ENCODE measurements around the gene PRKCA.
"Not testable (repeated sequence)": the region's sequence is repeated elsewhere in the genome, so short reads cannot be mapped to it uniquely, and the experiment has no call there.

The PRKCA gene

DNA sequence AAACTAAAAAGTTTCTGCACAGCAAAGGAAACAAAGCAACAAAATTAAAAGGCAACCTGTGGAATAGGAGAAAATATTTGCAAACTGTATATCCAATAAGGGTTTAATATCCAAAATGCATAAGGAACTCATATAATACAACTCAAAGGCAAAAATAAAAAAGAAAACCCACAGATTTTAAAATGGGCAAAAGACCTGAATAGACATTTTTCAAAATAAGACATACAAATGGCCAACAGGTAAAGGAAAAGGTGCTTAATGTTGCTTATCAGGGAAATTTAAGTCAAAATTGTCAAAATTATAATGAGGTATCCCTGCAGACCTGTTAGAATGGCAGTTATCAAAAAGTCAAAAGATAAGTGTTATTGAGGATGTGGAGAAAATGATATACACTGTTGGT lies 399.0 kb downstream of the PRKCA start:
- DNase-seq, result no peak

DNA sequence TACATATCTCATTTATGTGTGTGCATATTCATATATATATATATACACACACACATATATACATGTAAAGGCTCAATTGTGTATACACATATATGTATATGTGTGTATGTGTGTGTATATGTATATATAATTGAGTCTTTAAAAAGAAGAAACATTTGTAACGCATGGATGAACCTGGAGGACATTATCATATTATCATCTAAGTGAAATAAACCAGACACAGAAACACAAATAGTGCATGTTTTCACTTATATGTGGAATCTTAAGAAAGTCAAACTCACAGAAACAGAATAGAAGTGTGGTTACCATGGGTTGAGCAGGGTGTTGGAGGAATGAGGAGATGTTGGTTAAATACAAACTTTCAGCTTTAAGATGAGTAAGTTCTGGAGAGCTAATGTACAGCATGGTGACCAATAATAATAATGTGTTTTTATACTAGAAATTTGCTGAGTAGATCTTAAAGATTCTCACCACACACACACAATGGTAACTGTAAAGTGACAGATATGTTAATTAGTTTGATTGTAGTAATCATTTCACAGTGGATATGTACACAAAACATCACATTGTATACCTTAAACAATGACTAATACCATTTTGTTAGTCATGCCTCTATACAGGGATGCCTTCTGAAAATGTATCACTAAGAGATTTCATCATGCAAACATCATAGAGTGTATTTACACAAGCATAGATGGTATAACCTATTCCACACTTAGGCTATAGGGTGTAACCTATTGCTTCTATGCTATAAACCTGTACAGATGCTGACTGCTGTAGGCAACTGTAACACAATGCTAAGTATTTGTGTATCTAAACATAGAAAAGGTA lies 399.9 kb downstream of the PRKCA start:
- DNase-seq, result no peak

DNA sequence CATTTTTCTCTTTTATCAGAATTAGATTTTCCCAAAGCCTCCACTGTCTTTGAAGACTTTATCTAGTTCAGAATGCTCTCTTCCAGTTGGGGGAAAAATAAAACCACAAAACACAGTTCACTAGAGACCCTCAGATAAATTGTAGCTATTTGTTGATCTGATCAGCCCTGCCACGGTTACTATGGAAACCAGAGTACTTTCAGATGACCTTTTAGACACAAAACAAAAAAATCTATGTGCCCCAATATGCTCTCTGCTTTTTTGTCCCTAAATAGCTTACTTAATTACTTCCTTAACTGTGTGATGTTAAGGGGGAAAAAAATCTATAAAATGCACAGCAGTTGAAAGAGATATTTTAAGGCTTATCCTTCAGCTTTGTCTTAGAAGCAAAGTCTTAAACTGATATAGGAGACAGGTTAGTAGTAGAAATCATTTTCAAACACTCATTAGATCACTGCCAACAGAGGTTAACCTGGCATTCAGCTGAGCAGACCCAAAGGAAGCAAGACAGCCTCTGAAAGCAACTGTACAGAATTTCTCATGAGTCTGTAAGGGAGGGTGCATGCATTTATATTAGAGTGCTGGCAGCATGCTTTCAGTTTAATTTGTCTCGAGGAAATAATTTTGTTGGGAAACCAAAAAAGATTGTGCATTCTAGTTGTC lies 402.6 kb downstream of the PRKCA start:
- no peak for DNase-seq

DNA sequence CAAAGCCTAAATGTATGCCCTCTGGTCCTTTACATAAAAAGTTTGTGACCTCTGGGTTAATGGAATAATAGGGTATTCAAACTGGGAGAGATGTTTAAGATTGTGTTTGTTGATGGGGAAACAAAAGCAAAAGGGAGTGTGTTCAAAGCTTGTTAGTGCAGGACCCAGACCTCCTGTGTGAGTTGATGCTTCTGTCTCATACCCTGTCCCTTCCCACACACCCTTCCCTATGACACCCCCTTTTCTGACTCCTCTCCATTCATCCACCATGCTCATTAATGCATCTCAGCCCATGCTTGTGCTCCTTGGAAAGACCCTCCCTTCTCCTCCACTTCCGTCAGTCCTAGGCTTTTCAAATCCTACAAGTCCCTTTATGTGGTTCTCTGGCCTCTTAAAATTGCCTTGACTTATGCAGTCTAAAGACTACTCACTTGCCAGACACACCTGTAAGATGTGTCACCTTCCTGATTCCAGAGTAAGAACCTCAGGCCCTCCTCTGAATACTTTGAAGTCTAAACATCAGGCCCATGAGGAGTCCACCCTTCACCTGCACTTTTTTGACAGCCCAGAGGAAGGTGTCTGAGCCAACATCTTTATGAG lies 404.5 kb downstream of the PRKCA start:
- no peak for DNase-seq

DNA sequence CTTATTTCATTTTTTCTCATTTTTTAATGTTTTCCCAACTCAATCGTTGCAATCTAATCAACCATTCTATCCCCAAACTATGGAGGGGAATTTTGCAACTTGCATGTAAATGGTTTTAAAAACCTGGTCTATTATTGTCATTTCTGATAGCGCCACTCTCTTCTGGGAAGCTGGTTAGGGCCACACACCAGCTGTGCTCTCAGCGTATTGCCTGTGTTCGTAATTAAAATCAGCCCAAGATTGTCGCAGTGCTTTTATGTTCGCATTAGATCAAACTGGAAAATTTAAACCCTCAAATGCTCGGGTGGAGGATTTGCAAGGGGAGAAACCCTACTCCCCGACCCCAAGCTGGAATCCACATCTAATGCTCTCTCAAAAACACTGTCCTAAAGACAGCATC lies 409.0 kb downstream of the PRKCA start:
- no peak for DNase-seq

DNA sequence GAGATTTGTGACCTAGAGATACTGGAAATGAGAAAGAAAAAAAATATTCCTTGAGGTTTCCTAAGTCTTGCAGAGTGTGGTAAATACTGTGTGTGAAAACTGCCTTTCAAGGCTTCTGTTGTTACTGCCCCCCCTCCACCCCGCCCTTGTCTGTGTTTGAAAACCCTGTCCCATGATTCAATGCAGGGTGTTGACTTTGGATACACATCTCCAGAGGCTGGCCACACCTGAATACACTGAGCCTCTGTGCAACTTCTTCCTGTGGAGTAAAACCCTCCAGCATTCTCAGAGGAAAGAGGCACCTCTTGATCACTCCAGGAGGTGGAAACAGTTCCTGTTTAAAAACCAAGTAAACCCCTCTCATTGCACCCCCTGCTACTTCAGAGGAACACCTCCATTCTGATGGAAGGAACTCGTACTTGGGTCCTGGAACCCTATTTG lies 409.5 kb downstream of the PRKCA start:
- DNase-seq, result no peak

DNA sequence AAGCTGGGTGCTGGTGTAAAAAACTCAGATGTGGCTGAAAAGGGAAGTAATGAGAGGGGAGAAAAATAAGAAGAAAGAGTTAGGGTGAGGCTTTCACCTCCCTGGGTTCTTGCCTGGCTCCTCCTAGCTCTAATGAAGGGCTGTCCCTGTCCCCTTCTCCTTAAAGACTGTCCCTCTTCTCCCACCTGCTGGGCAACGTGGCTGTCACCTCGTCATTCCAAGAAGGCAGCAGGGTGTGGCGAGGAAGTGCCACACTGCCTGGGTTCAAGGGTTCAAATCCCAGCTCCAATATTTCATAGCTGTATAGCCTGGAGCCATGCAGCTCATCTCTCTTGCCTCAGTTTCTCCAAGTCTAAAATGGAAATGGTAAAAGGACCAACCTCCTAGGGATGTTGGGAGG lies 410.0 kb downstream of the PRKCA start:
- no peak for DNase-seq

DNA sequence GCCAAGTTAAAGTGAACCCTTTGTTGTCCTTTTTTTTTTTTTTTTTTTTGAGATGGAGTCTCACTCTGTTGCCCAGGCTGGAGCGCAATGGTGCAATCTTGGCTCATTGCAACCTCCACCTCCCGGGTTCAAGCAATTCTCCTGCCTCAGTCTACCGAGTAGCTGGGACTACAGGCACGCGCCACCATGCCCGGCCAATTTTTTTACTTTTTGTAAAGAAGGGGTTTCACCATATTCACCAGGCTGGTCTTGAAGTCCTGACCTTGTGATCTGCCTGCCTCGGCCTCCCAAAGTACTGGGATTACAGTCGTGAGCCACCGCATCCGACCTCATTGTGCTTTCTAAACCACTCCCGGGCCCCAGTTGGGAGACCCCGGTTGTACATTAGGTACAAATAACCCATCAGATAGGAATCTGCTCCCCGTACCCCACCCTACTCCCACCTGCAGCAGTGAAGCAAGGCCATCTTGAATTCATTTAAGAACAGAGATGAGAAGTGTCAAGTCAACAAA lies 410.7 kb downstream of the PRKCA start:
- not testable (repeated sequence) for DNase-seq

DNA sequence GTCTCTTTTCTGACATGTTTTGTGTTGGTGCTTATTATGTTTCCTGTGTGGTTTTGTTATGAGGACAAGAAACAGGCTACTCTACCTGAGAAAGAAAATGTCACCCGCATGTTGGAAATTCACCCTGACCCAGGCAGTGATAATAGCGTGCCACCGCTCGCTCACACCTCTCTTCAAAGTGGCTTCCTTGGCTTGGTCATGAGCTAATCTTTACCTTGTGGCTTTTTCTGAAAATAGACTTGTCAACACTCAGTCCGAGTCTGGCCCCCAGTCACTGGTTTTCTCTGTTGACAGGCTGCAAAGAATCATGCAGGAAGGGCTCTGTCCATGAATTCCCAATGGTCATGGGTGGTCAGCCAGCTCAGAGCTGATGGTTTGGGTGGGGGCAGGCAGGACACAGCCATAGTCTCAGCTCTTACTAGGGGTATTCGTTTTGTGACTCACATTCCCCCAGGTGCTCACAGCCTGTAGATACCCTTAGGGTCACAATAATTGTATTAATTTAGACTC lies 411.2 kb downstream of the PRKCA start:
- DNase-seq, result no peak

DNA sequence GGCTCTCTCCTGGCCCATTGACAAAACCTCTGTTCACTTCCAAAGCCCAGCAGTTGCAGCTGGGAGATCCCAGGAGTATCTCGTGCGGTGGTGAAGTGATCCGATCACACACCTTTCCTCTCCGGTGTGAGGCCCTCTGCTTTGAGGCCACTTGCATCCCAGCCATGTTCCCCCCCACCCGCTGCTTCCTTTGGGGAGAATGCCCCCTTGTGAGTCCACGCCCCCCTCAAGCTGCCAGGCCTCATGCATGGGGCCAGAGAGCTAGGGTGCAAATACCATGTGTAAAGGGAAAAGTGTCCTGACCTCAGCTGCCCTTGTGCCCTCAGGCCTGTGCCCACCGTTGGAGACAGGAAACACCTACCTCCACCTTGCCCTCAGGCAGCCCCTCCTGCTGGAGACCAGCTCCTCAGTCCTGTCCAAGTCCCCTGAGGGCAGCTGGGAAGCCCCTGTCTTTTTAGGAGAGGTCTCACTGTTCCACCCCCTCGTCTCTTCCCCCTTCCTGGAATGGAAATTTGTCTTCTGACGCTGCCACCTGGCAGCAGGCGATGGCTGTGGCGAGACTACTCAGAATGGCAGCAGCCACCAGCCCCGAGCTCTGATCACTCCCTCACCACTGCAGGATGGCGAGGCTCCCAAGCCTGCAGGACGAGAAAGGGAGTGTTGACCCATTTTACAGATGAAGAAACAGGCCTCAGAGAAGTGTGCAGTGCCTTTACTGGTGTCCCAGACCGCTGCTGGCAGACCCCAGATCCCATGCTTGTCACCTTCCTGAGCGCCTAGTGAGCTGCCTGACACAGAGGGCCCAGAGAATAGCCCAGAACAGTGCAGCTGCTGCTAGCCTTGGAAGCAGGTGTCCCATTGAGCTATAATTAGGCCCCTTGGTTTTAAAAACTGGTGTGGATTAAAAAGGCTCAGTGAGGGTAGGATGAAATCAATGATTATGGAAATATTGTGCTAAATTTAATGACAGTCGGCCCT lies 411.9 kb downstream of the PRKCA start:
- DNase-seq, result peak in 3 of 58 donors; percentile 13 to 54 (median 25)

DNA sequence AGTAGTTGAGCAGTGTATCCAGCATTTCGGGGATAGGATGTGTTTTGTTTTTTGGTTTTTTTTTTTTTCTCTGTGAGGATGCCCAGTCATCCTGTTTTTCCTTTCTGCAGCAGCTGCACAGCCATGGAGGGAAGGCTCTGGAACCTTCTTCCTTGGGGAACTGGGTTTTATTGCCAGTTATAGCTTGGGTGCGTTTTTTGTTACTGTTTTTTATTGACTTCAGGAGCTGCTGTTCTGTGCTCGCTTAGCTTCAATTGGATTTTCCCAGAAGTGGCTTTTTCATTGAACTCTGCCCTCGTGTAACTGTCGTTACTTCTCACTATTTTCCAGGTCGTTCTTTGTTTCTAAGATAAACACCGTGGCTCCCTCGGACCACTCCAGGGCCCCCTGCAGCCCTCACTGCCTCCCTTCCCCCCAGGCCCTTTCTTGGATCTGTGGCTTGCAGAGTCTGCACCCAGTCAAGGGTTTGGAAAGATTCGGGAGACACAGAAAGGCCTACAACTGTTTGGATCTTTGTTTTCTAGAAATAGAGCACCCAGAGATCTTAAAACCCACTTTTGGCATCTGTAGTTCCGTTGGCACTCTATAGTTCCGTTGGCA lies 412.8 kb downstream of the PRKCA start:
- no peak for DNase-seq

DNA sequence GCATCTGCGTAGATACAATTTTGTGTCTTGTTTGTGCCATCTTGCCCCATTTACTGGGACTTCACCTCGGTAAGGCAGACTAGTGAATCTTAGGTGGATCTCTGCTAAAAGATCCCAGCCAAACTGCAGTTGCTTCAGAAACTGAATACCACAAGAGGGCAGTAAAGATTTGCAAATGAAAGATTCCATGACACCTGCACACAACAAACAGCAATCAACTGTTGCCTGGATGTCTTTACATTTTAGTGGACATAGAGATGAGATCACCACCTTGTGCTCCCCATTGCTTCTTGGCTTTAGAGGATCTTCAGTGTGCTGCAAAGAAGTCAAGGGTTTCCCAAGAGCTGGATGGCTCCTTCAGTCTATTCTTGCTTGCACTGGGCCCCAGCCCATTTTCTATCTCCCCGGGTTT lies 413.3 kb downstream of the PRKCA start:
- peak in 7 of 58 donors; percentile 19 to 72 (median 41) for DNase-seq

DNA sequence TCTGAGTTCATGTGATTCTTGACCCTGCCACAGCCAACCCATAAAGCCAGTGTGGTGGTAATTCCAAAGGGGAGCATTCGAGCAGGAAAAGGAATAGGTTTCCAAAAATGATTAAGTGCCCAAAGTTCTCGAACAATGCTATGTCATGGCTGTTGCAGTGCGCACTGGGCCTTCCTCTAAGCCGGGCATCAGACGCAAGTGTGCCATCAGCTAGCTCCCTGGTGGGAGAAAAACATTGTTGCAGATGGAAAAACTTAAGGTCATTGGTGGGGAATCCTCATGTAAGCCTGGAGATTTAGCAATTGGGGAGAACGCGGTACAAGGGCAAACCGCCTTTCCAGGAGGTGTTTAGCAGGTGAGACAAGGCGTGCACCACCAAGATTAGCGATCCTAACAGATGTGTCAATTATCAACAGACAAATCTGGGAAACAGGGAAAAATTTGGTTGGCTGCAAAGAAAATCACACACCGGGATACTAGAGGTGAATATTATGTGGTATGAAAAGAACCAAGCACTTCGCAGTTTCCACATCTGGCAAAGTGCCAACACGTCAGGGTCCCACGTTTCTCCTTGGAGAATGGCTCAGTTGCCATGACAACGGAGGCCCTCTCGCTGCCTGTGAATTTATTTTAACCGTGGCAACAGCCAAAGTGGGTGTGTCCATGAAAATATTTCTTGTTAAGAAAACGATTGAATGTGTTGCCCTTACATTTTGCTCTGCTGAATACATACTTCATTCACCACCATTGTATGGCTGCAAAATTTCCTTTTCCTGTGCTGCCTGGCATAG lies 414.0 kb downstream of the PRKCA start:
- DNase-seq, result peak in 37 of 58 donors; percentile 10 to 81 (median 41)

DNA sequence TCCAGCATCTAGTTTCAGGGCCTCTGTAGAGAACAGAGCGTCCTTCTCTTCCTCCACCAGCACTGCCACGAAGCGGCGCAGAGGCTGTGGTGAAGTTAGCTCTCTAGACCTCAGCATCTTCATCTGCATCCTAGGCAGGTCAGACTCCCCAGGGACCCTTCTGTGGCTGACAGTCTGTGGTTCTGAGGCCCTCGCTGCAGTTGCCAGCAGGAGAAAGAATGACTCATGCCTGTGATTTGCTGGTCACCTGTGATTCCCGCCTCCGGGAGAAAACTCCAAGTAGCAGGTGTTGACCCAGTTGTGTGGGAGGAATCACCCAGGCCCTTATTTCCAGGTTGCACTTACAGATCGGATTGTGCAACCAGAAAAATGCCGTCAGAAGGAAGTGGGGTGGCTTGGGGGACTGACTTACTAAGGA lies 415.2 kb downstream of the PRKCA start:
- peak in 4 of 58 donors; percentile 9 to 31 (median 23) for DNase-seq

DNA sequence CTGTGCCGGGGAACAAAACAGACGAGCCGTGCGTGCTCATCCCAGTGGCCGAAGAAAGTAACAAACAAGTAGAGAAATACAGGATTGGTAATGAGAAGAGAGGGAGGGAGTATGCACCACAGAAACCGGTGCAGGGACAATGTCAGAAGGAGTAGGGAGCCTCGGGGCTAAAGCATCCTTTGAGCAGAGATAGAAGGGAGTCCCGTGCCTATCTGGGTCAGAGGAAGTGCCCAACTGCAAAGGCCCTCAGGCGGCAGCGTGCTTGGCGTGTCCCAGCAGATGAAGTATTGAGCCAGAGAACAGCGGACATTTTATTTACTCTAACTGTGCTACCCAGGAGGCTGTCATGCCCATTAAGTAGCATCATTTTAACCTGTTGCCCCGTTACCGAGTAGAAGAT lies 417.6 kb downstream of the PRKCA start:
- no peak for DNase-seq

DNA sequence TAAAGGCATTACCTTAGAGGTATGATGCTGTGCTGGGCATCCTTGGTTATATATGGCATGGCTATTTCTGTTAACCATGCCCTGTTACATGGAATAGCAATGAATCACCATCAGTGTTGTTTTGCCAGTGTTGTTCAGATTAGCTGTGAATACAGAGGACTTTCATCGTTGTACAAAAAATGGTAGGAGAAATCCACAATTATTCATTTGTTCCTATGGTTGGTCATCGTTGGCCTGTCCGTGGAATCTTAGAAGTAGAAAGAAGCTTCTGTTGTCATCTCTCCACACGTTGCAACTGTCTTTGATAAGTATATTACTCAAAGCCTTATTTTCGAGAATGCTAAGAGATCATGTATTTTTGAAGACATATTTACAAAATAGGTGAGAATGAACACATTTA lies 418.2 kb downstream of the PRKCA start:
- no peak for DNase-seq

DNA sequence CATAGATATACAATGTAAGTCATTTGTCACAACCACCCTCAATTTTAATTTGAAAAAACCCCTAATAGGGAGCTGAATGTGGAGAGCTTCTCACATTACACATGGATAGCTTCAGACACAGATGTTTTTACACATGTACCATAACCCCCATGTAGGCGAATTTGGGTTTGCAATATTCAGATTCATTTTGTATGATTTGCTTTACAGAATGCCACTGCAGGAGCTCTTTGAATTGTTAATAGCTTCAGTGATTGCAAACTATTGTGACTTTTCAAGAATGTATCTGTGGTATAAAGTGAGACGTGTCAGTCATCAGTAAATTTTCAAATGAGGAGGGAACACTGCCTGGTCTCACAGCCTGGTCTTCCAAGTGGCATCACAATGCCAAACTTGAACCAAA lies 419.9 kb downstream of the PRKCA start:
- no peak for DNase-seq

DNA sequence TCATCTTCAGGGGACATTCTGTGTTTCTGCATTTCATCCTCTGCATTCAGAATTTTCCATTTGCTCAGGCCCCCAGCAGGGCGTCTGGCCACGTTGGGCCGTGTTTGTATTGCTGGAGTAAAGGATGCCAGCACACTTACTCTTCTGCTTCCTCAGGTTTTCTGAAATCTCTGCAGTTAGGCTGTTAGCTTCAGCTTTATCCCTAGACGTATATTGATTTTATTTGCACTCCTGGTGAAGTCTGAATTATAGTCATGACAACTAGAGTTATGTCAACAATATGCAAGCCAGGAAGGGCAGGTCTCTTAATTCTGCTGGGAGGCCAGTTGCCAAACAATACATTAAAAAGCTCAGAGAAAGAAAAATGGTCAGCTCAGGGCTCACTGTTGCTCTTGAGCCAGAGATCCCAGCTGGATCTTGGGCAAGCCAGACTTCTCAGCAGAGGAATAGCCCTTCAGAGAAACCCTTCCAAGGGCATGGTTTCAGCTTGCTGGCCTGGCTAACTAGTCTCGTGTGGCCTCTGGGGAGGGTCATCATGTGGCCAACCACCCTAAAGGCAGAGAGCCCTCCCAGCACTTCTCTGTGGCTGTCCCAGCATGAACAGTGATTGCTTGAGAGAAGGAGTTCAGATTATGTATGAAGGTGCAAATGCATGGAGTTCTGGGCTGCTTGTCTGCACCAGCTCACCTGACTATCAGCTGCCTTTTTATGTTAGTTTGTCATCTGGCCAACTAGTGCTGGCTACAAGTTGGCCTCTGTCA lies 422.3 kb downstream of the PRKCA start:
- DNase-seq, result peak in 2 of 58 donors; percentile 22 to 26

DNA sequence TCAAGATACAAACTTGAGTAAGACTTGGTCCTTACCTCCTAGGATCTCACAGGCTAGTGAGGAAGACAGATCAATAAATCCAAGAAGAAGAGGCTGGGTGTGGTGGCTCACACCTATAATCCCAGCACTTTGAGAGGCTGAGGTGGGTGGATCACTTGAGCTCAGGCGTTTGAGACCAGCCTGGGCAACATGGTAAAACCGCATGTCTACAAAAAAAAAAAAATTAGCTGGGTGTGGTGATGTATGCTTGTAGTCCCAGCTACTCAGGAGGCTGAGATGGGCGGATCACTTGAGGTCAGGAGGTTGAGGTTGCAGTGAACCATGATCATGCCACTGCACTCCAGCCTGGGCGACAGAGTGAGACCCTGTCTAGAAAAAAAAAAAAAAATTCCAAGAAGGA lies 423.0 kb downstream of the PRKCA start:
- not testable (repeated sequence) for DNase-seq
